Stomach (tissue), 9 donors: ENCODE results near the gene TP53RK. TPM values are rescaled to one million over a fixed set of nuclear protein-coding genes. Genes with fewer than 3 reads are reported as not detected.
A peak's percentile ranks its signal among the peaks of the same experiment; 100 is the strongest.

Source experiments
- DNase-seq, 2 donors: peaks; one replicate each; pipeline versions ENCODE4 v3.0.0 to v3.0.0-alpha.2; 2013 to 2019
- H3K27ac ChIP-seq, 5 donors: fragments of 200-600 bp in 4 of 5; sonication (generic) in 4 of 5; one replicate each; pipeline ENCODE4 v1.5.1; 2013 to 2019; ENCODE audit warnings: mild to moderate bottlenecking in 1 of 5, moderate library complexity in 1 of 5
- H3K27me3 ChIP-seq, 3 donors: fragments of 200-600 bp; sonication (generic); one replicate each; pipeline ENCODE4 v1.5.1; 2017 to 2019; ENCODE audit warnings: mixed run types in 1 of 3
- H3K36me3 ChIP-seq, 4 donors: fragments of 200-600 bp; sonication (generic); 1 replicate in 3 of 4; 2 replicates in 1 of 4; pipeline ENCODE4 v1.5.1; 2016 to 2019
- H3K4me1 ChIP-seq, 4 donors: fragments of 200-600 bp; sonication (generic); one replicate each; pipeline ENCODE4 v1.5.1; 2016 to 2019
- H3K4me3 ChIP-seq, 4 donors: fragments of 200-600 bp; sonication (generic) in 3 of 4; one replicate each; pipeline ENCODE4 v1.5.1; 2016 to 2019; ENCODE audit warnings: mild to moderate bottlenecking in 1 of 4
- H3K9me3 ChIP-seq, 4 donors: fragments of 200-600 bp; sonication (generic); one replicate each; pipeline ENCODE4 v1.5.1; 2016 to 2019
- CTCF ChIP-seq, 7 experiments: fragments of 450-650 bp in 4 of 7; fragments of 200-600 bp in 3 of 7; sonication (generic) in 3 of 7; IDR thresholded peaks; one replicate each; pipeline ENCODE4 v1.5.1; 2016 to 2019; ENCODE audit warnings: antibody characterized with exemption in 7 of 7, control low read depth in 2 of 7, mild to moderate bottlenecking in 1 of 7
- EP300 ChIP-seq: sonication (generic); formaldehyde crosslinking; IDR thresholded peaks from one replicate; pipeline ENCODE4 v1.6.1; 2017; ENCODE audit warnings: antibody characterized with exemption
- POLR2A ChIP-seq, 4 donors: fragments of 450-650 bp; IDR thresholded peaks; one replicate each; pipeline ENCODE4 v1.6.1; 2016; ENCODE audit warnings: antibody characterized with exemption in 4 of 4, control low read depth in 2 of 4, mild to moderate bottlenecking in 1 of 4, moderate library complexity in 1 of 4
- POLR2AphosphoS5 ChIP-seq, 3 donors: sonication (generic); formaldehyde crosslinking; IDR thresholded peaks; one replicate each; pipeline ENCODE4 v1.6.1; 2016; ENCODE audit warnings: antibody characterized with exemption in 3 of 3
- WGBS, 5 donors: extraction: QIAGEN DNeasy Blood & Tissue Kit in 3 of 5; methylation state at CpG; one replicate each; pipeline versions ENCODE4 v1.1.5 to v1.1.7; 2013 to 2018; 5-methylcytosine and 5-hydroxymethylcytosine counted together
- intact Hi-C: fragments of 100-400 bp; cut with DNase I; formaldehyde crosslinking; loops from one replicate; pipeline ENCODE4 v1.15.1; 2023; ENCODE audit warnings: low total_unique reads
- polyA plus RNA-seq, 3 donors: library from polyadenylated mRNA; stranded (reverse); fragments of 200-250 nt; gene quantifications; one replicate each; pipeline ENCODE4 v1.2.3, GENCODE V29; 2013
- total RNA-seq, 5 donors: library from RNA; depleted of rRNA; stranded (reverse); fragments of >200 nt; gene quantifications; one replicate each; pipeline versions ENCODE4 v1.1.0 to v1.2.3, GENCODE V29; 2014 to 2016
- donor health status: healthy with polysubstance abuse.
- donor health status: Bipolar disorder and iron deficiency.
- donor health status: healthy.

The TP53RK gene
- total and polyA plus RNA-seq, 8 donors = 1.8 to 64.3 (median 12.9) TPM

- WGBS, 5 donors = 40 to 59% (median 50%) methylated on average over 12 of the region's 12 CpGs
- TF ChIP-seq CTCF (IDR thresholded peaks at IDR 0.05) = peak in 1 of 7 experiments; percentile 20
- TF ChIP-seq EP300 = no peak
- H3K9me3 ChIP-seq = no peaks in the 10 kb centered on the region
- H3K4me1 ChIP-seq = no peaks in the 10 kb centered on the region
- H3K27me3 ChIP-seq = peaks cover 0 to 7% (median 0%) of the 10 kb centered on the region in 3 donors
- no peaks in the 10 kb centered on the region for H3K36me3 ChIP-seq
- no peak overlapping the region for H3K27ac ChIP-seq
- H3K4me3 ChIP-seq = no peak overlapping the region
- intact Hi-C loops = no loop called here
- DNase-seq = no peak
Measured at GRCh38 chr20:46699651-46700359, 10.6 kb upstream of the TP53RK start.

DNA sequence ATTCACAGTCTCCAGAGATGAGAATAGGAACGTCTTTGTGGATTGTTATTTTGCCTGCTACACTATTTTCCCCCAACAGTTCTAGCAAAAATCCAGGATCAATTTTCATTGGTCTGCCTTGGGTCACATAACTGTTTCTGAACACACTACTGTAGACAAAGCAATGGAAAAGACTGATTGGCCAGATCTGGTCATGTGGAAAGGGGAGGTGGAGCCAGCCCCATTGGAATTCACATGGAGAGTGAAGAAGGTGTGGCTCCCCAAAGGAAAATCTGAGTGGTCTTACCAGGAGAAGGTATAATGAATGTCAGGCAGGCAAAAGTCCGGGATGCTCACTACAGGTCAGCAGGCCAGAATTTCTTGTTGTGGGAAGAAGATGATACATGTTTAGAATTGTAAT, 9.5 kb upstream of the TP53RK start:
- Histone ChIP-seq H3K4me3 (no peak overlapping the region), H3K9me3 (no peaks in the 10 kb centered on the region), H3K36me3 (no peaks in the 10 kb centered on the region), H3K27ac (no peak overlapping the region), H3K4me1 (no peaks in the 10 kb centered on the region), H3K27me3 (peaks cover 0 to 7% (median 0%) of the 10 kb centered on the region in 3 donors)
- no peak for TF ChIP-seq POLR2AphosphoS5 (IDR thresholded peaks at IDR 0.05)
- TF ChIP-seq EP300 = no peak
- TF ChIP-seq CTCF (IDR thresholded peaks at IDR 0.05) = no peak
- no peak for TF ChIP-seq POLR2A (IDR thresholded peaks at IDR 0.05)
- 86 to 92% (median 88%) methylated on average over 2 of the region's 2 CpGs for WGBS, 5 donors
- intact Hi-C loops = no loop called here
- no peak for DNase-seq

DNA sequence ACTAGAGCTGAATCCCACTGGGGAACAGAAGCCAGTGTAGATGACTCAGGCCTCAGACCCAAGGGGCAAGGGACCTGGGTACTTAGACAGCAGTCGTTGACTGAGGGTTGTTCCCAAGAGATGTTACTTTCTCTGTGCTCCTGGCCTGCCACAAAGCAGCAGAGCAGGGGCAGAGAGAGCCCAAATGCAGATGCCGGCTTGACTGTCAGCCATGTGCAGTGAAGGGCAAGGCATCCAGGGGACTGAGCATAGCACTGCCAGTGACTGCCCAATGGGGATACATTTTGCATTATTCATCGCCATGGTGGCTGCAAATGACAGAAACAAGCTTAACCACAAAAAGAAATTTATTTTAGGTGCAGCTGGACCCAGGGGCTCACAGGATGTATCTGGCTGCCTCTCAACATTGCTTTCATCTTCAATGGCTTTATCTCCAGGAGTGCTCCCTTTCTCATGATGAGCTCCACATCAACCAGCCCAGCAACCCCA, 7.6 kb upstream of the TP53RK start:
- DNase-seq = no peak
- TF ChIP-seq EP300 = no peak
- TF ChIP-seq POLR2AphosphoS5 (IDR thresholded peaks at IDR 0.05) = no peak
- TF ChIP-seq POLR2A (IDR thresholded peaks at IDR 0.05) = no peak
- TF ChIP-seq CTCF (IDR thresholded peaks at IDR 0.05) = no peak
- Histone ChIP-seq H3K27me3 (peaks cover 0 to 7% (median 0%) of the 10 kb centered on the region in 3 donors), H3K27ac (no peak overlapping the region), H3K4me1 (no peaks in the 10 kb centered on the region), H3K9me3 (no peaks in the 10 kb centered on the region), H3K4me3 (no peak overlapping the region), H3K36me3 (no peaks in the 10 kb centered on the region)
- WGBS, 5 donors = 71 to 84% (median 80%) methylated on average over 3 of the region's 3 CpGs
- intact Hi-C loops = no loop called here

DNA sequence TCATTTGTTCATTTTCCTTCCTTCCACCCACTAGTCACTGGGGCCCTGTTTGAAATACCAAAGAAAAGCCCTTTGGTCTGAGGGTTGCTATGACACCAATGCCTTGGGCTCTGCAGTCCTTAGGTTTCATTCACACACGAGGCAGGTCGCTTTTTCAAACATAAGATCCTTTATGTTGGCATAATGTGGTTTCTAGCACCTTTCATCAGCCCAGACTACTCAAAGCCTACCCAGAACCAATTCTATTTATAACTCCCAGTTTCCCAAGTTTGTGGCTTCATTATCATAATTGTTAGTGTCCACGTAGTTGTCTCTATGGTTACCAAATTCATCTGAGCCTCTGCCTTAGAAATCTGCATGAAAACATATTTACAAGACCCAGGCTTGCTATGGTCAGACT, 6.6 kb upstream of the TP53RK start:
- Histone ChIP-seq H3K4me3 (no peak overlapping the region), H3K9me3 (no peaks in the 10 kb centered on the region), H3K36me3 (no peaks in the 10 kb centered on the region), H3K27ac (no peak overlapping the region), H3K27me3 (peaks cover 0 to 7% (median 0%) of the 10 kb centered on the region in 3 donors), H3K4me1 (no peaks in the 10 kb centered on the region)
- peak in 1 of 2 donors; percentile 59 for DNase-seq
- 13 to 33% (median 25%) methylated on average over 3 of the region's 3 CpGs for WGBS, 5 donors
- TF ChIP-seq EP300 (no peak), POLR2AphosphoS5 (IDR thresholded peaks at IDR 0.05) (no peak), CTCF (IDR thresholded peaks at IDR 0.05) (no peak), POLR2A (IDR thresholded peaks at IDR 0.05) (no peak)
- intact Hi-C loops = no loop called here
